ENCODE measurements around the gene ZC3H12A.

Gene ZC3H12A

DNA sequence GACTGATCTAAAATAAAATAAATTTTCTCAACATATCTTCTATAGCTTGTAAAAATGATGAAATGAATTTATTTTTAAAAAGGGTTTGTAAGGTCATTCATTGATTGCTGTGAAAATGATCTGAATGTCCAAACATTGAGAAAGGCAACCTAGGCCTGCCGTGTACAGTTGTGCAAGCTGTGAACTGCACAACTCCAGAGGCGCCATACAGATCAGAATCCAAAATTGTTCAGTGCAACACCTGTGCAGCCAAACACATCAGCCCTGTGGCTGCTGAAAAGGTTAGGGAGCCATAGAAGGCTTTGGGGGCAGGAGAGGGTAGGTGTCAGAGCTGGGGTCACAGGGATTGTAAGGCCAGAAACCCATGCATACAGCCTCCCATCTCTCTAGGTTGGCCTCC, 9.9 kb upstream of the ZC3H12A start:
- no peak overlapping the region for H3K4me3 ChIP-seq (ENCODE audit: low read depth, low read length)
- TF ChIP-seq, protein P1, sequence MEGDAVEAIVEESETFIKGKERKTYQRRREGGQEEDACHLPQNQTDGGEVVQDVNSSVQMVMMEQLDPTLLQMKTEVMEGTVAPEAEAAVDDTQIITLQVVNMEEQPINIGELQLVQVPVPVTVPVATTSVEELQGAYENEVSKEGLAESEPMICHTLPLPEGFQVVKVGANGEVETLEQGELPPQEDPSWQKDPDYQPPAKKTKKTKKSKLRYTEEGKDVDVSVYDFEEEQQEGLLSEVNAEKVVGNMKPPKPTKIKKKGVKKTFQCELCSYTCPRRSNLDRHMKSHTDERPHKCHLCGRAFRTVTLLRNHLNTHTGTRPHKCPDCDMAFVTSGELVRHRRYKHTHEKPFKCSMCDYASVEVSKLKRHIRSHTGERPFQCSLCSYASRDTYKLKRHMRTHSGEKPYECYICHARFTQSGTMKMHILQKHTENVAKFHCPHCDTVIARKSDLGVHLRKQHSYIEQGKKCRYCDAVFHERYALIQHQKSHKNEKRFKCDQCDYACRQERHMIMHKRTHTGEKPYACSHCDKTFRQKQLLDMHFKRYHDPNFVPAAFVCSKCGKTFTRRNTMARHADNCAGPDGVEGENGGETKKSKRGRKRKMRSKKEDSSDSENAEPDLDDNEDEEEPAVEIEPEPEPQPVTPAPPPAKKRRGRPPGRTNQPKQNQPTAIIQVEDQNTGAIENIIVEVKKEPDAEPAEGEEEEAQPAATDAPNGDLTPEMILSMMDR (IDR thresholded peaks at IDR 0.05; ENCODE audit: low read depth, low read length): no peak
- in situ Hi-C loops (cut with HindIII; ENCODE audit: low sequenced_read_pairs): no loop called here
- no peak for DNase-seq (ENCODE audit: low read depth, low spot score)

DNA sequence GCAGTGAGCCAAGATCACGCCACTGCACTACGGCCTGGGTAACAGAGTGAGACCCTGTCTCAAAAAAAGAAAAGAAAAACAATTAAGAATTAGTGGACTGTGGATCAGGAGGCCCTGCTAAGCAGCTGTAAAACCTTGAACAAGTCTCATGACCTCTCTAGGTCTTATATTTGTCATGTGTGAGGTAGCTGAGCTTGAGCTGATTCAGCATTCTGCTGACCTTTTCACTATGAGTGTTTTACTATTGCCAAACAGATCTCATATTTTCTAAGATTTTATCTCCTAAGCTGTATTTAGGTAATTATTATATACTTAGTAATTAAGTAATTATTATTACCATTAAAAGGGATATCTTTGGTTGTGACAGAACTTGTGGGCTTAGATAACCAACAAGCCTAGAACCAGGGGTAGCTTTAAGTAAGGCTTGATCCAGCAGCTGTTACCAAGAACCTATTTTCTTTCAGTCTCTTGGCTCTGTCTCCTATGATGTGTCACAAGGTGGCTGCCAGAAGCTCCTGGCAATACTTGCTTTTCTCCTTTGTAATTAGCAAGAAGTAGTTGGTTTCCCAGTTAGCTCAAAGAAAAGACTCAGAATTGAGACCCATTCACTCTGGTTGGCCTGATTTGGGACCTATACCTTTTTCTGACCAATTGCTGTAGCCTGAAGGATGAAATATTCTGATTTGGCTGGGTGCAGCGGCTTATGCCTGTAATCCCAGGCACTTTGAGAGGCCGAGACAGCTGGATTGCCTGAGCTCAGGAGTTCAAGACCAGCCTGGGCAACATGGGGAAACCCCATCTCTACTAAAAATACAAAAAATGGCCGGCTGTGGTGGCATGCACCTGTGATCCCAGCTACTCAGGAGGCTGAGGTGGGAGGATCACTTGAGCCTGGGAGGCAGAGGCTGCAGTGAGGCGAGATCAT, 8.5 kb upstream of the ZC3H12A start:
- peak; percentile 64 for DNase-seq (ENCODE audit: low read depth, low spot score)
- TF ChIP-seq, protein P1 (IDR thresholded peaks at IDR 0.05; ENCODE audit: low read depth, low read length): no peak
- H3K4me3 ChIP-seq (ENCODE audit: low read depth, low read length): no peak overlapping the region
- in situ Hi-C loops (cut with HindIII; ENCODE audit: low sequenced_read_pairs): no loop called here

DNA sequence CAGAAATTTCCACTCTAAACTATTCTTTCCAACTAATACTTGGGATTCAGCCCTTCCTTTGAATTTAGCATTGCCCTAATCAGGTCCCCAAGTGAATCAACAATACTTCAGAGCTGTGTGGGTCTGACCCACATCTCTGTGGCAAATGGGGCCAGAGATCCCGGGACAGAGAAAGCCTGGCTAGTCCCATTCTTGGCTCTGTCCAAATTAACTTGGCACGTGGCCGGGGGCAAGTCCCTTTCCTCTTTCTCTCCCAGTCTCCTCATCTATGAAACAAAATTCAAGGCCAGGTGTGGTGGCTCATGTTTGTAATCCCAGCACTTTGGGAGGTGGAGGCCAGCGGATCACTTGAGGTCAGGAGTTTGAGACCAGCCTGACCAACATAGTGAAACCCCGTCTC, 6.3 kb upstream of the ZC3H12A start:
- in situ Hi-C loops (cut with HindIII; ENCODE audit: low sequenced_read_pairs): no loop called here
- no peak for DNase-seq (ENCODE audit: low read depth, low spot score)
- TF ChIP-seq, protein P1 (IDR thresholded peaks at IDR 0.05; ENCODE audit: low read depth, low read length): no peak
- no peak overlapping the region for H3K4me3 ChIP-seq (ENCODE audit: low read depth, low read length)

DNA sequence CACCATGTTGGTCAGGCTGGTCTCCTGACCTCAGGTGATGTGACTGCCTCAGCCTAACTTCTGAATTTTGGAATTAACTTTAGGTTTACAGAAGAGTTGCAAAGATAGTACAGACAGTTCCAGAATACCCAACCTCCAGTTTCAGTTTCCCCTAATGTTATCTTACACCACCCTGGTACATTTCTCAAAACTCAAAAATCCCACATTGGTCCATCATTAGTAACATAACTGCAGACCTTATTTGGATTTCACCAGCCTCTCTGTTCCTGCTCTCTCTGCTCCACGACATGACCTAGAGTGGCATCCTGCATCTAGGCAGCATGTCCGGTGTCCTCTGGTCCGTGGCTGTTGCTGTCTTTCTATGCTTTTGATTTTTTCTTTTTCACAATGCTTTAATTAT, 5.0 kb upstream of the ZC3H12A start:
- in situ Hi-C loops (cut with HindIII; ENCODE audit: low sequenced_read_pairs): no loop called here
- H3K4me3 ChIP-seq (ENCODE audit: low read depth, low read length): no peak overlapping the region
- DNase-seq (ENCODE audit: low read depth, low spot score): no peak
- TF ChIP-seq, protein P1 (IDR thresholded peaks at IDR 0.05; ENCODE audit: low read depth, low read length): no peak

DNA sequence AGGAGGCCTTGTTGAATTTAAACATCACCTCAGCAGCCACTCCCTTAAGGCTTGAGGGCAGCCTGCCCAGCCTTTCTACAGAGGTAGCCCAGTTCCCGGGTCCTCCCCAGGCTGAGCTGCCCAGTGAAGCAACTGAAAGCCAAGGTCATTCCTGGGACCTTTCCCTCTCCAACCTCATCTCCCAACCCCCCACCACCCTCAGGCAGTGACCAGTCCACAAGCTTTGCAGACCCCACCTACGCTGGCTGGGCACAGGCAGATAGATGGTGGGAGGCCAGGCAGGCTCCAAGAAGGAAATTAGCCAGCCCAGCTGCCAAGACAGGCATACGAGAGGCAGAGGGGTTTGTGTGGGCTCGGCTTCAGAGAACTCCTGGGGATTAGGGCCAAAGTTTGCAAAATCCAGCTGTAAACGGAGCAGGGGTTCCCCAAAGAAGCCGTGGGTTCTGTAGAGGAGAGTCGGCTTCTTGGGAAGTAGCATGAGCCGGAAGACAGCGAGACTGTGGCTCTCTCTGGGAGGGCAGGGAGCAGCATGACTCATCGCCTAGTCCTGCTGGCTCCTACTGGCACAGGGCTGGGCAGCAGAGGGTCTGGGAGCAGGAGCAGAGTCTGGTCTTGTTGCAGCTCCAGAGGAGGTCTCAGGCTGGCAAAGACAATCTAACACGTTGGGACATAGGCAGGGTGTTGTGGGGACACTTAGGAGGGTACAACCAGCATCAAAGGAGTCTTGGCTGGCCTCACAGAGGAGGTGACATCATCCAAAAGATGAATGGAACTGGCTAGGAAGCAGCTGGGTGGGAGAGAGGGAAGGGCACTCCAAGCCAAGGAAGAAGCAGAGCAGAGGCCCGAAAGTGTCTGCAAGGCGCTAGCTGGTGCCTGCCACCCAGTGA, 2.8 kb upstream of the ZC3H12A start:
- TF ChIP-seq, protein P1 (IDR thresholded peaks at IDR 0.05; ENCODE audit: low read depth, low read length): no peak
- peak overlapping the region; percentile 1 for H3K4me3 ChIP-seq (ENCODE audit: low read depth, low read length)
- DNase-seq (ENCODE audit: low read depth, low spot score): peak; percentile 93
- in situ Hi-C loops (cut with HindIII; ENCODE audit: low sequenced_read_pairs): no loop called here

DNA sequence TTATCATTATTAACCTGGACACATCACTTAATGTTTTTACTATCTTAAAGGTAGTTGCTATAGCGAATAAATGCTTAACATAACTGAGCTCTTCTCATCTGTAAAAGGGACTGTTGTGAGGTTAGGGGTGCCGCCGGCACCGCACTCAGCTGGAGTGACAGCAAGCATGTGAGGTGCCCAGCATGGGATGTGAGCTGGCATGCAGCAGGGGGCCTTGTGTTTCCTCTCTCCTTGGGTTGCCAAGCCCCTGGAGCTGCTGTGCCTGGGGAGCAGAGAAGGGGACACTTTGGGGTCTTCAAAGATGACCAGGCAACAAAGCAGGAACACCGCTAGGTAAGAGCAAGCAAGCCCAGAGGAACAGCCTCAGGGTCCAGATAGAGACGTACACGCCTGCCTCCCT, 2.1 kb upstream of the ZC3H12A start:
- TF ChIP-seq, protein P1 (IDR thresholded peaks at IDR 0.05; ENCODE audit: low read depth, low read length): no peak
- no peak overlapping the region for H3K4me3 ChIP-seq (ENCODE audit: low read depth, low read length)
- in situ Hi-C loops (cut with HindIII; ENCODE audit: low sequenced_read_pairs): no loop called here
- DNase-seq (ENCODE audit: low read depth, low spot score): no peak
